ENCODE results near the gene GRAMD4. TPM values are rescaled to one million over a fixed set of nuclear protein-coding genes. Genes with fewer than 3 reads are reported as not detected.

The GRAMD4 gene
- total and polyA plus RNA-seq, 7 donors, result 11.3 to 39.3 (median 17.8) TPM

GRCh38 chr22:46655861-46656608 is 35.8 kb downstream of the GRAMD4 start:
- no peak overlapping the region for H3K4me3 ChIP-seq
- H3K9me3 ChIP-seq, result no peaks in the 10 kb centered on the region
- H3K27ac ChIP-seq, result no peak overlapping the region
- intact Hi-C loops (cut with DNase I), result no loop called here
- no peak for DNase-seq
- peaks cover 38% of the 10 kb centered on the region for H3K4me1 ChIP-seq
- no peaks in the 10 kb centered on the region for H3K27me3 ChIP-seq (ENCODE audit: insufficient read depth in 3 of 3, low read length in 2 of 3)
- no peak for ATAC-seq
- H3K36me3 ChIP-seq (ENCODE audit: insufficient read depth in 1 of 2, low read depth in 1 of 2), result no peaks in the 10 kb centered on the region
- TF ChIP-seq, protein P1, sequence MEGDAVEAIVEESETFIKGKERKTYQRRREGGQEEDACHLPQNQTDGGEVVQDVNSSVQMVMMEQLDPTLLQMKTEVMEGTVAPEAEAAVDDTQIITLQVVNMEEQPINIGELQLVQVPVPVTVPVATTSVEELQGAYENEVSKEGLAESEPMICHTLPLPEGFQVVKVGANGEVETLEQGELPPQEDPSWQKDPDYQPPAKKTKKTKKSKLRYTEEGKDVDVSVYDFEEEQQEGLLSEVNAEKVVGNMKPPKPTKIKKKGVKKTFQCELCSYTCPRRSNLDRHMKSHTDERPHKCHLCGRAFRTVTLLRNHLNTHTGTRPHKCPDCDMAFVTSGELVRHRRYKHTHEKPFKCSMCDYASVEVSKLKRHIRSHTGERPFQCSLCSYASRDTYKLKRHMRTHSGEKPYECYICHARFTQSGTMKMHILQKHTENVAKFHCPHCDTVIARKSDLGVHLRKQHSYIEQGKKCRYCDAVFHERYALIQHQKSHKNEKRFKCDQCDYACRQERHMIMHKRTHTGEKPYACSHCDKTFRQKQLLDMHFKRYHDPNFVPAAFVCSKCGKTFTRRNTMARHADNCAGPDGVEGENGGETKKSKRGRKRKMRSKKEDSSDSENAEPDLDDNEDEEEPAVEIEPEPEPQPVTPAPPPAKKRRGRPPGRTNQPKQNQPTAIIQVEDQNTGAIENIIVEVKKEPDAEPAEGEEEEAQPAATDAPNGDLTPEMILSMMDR (IDR thresholded peaks at IDR 0.05), result no peak
- 92 to 94% (median 93%) methylated on average over 26 of the region's 26 CpGs for WGBS, 3 donors

GRCh38 chr22:46656856-46657654 is 36.9 kb downstream of the GRAMD4 start:
- Histone ChIP-seq H3K4me3 (no peak overlapping the region), H3K27ac (no peak overlapping the region), H3K4me1 (peaks cover 30% of the 10 kb centered on the region), H3K36me3 (ENCODE audit: insufficient read depth in 1 of 2, low read depth in 1 of 2) (no peaks in the 10 kb centered on the region), H3K27me3 (ENCODE audit: insufficient read depth in 3 of 3, low read length in 2 of 3) (no peaks in the 10 kb centered on the region), H3K9me3 (no peaks in the 10 kb centered on the region)
- DNase-seq, result no peak
- intact Hi-C loops (cut with DNase I), result no loop called here
- no peak for ATAC-seq
- TF ChIP-seq, protein P1 (IDR thresholded peaks at IDR 0.05), result no peak
- WGBS, 3 donors, result 89 to 97% (median 92%) methylated on average over 14 to 15 of the region's 15 CpGs

DNA sequence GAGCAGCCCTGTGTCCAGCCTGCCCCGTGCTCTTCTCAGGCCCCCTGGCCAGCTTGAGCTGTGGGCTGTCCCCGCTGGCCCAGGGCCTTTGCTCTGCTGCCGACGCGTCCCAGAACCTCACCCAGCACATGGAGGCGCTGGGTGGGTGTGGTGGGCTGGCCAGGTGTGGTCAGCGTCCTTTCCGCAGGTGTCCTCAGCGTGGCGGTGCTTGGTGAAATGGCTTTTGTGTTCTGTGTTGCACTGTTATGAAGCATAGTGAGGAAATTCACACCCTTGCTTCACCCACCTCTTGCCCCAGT is 37.4 kb downstream of the GRAMD4 start:
- Histone ChIP-seq H3K4me1 (peaks cover 25% of the 10 kb centered on the region), H3K27ac (no peak overlapping the region), H3K27me3 (ENCODE audit: insufficient read depth in 3 of 3, low read length in 2 of 3) (no peaks in the 10 kb centered on the region), H3K9me3 (no peaks in the 10 kb centered on the region), H3K36me3 (ENCODE audit: insufficient read depth in 1 of 2, low read depth in 1 of 2) (peaks cover 0 to 5% of the 10 kb centered on the region in 2 donors), H3K4me3 (no peak overlapping the region)
- intact Hi-C loops (cut with DNase I), result no loop called here
- TF ChIP-seq, protein P1 (IDR thresholded peaks at IDR 0.05), result no peak
- 96 to 99% (median 99%) methylated on average over 10 of the region's 10 CpGs for WGBS, 3 donors
- no peak for DNase-seq
- ATAC-seq, result no peak

DNA sequence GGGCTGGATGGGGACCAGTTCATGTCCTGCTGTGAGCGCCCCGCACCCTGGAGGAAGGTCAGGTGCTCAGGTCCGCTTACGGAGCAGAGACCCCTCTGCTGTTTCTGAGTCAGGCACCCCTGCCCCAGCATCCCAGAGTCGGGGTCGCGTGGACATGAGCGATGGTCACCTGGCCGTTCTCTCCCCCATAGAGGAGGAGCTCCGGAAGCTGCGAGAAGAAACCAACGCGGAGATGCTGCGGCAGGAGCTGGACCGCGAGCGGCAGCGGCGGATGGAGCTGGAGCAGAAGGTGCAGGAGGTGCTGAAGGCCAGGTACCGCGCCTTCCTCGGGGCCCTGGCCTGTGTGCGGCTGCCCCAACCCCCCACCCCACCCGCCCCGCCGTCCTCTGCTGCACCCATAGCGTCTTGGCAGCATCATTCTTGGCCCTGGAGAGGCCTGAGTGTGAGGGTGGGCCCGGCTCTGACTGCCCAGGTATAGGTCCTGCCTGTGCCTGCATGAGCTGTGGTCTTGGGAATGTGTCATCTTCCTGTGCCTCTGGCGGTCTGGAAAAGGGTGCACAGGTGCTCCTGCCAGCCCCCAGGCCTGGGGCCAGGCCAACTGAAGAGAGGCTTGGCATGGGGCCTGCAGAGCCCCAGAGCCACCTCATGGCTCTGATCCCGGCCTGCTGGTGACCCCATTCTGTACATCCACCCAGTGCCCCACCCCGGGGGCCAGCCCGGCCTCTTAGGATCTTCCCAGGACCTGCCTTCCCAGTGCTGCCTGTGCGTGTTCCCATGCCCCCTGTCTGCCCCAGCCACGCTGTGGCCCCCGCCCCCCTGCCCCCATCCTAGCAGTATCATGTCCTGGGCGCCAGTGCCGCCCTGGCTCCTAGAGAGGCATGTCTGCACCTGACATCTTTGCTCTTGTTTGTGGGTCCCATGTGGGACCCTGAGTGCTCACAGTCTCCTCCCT is 38.1 kb downstream of the GRAMD4 start:
- intact Hi-C loops (cut with DNase I), result no loop called here
- no peak for ATAC-seq
- Histone ChIP-seq H3K27me3 (ENCODE audit: insufficient read depth in 3 of 3, low read length in 2 of 3) (no peaks in the 10 kb centered on the region), H3K36me3 (ENCODE audit: insufficient read depth in 1 of 2, low read depth in 1 of 2) (peaks cover 0 to 11% of the 10 kb centered on the region in 2 donors), H3K9me3 (no peaks in the 10 kb centered on the region), H3K4me1 (peaks cover 19% of the 10 kb centered on the region), H3K4me3 (no peak overlapping the region), H3K27ac (no peak overlapping the region)
- TF ChIP-seq, protein P1 (IDR thresholded peaks at IDR 0.05), result no peak
- whole genome bisulfite sequencing, 3 donors, result 93 to 96% (median 96%) methylated on average over 36 to 37 of the region's 37 CpGs
- no peak for DNase-seq
